ENCODE measurements around the gene LTB. TPM values are rescaled to one million over a fixed set of nuclear protein-coding genes. Genes with fewer than 3 reads are reported as not detected.
A peak's percentile ranks its signal among the peaks of the same experiment; 100 is the strongest.

Gene LTB
- total and polyA plus RNA-seq, 9 of the 15 experiments (the other 6 are each of a cell fraction or from before 2014, with no cell fraction given), result 0.07 to 0.51 TPM; not detected in 7

DNA sequence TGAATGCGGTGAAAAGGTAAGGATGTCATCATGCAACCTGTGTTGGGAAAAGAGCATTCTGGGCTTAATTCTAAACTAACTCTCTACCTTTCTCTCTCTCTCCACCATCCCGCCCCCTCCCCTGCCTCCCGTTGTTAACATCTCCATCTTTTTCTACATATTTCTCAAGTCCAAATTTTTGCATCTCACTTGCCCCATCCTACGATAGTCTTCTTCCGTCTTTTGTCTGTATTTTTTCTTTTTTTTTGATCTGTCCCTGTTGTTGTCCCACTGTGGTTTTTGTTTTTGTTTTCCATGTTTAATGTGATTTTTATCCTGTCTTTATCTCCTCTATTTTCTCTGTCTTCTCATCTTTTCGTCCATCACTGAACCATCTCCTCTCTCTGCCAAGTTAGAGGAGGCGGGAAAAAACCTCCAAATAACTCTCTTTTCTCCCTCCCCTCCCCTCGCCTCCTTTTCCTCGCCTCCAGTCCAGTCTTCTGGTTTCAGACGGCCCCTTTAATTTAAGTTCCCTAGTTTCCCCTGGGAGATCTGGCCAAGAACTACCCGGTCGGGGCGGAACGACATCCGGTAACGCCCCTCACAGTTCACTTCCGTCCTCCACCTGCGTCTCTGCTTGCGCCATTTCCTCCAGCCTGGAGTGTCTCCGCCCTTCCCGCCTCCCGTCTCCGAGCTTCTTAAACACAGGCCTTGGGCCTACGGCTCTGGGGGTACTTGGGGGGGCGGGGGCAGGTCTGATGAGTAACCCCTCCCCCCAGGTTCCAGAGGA lies 35.1 kb downstream of the LTB start, which contains the start of gene NFKBIL1 (continued):
- TF ChIP-seq, protein P1, sequence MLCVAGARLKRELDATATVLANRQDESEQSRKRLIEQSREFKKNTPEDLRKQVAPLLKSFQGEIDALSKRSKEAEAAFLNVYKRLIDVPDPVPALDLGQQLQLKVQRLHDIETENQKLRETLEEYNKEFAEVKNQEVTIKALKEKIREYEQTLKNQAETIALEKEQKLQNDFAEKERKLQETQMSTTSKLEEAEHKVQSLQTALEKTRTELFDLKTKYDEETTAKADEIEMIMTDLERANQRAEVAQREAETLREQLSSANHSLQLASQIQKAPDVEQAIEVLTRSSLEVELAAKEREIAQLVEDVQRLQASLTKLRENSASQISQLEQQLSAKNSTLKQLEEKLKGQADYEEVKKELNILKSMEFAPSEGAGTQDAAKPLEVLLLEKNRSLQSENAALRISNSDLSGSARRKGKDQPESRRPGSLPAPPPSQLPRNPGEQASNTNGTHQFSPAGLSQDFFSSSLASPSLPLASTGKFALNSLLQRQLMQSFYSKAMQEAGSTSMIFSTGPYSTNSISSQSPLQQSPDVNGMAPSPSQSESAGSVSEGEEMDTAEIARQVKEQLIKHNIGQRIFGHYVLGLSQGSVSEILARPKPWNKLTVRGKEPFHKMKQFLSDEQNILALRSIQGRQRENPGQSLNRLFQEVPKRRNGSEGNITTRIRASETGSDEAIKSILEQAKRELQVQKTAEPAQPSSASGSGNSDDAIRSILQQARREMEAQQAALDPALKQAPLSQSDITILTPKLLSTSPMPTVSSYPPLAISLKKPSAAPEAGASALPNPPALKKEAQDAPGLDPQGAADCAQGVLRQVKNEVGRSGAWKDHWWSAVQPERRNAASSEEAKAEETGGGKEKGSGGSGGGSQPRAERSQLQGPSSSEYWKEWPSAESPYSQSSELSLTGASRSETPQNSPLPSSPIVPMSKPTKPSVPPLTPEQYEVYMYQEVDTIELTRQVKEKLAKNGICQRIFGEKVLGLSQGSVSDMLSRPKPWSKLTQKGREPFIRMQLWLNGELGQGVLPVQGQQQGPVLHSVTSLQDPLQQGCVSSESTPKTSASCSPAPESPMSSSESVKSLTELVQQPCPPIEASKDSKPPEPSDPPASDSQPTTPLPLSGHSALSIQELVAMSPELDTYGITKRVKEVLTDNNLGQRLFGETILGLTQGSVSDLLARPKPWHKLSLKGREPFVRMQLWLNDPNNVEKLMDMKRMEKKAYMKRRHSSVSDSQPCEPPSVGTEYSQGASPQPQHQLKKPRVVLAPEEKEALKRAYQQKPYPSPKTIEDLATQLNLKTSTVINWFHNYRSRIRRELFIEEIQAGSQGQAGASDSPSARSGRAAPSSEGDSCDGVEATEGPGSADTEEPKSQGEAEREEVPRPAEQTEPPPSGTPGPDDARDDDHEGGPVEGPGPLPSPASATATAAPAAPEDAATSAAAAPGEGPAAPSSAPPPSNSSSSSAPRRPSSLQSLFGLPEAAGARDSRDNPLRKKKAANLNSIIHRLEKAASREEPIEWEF (CRISPR knock-in tag; IDR thresholded peaks at IDR 0.05), result no peak
- TF ChIP-seq KDM1A (IDR thresholded peaks at IDR 0.05) (peak; percentile 81 to 82), RFX5 (IDR thresholded peaks at IDR 0.05; ENCODE audit: low read depth, low read length) (peak; percentile 31; the same call in 1 of the 2 replicates), ETV5 (CRISPR knock-in tag; IDR thresholded peaks at IDR 0.05; ENCODE audit: low read depth) (peak; percentile 78; the same call in 1 of the 2 replicates), NCOR1 (IDR thresholded peaks at IDR 0.05) (no peak; the same call in 1 of the 2 replicates), TOE1 (IDR thresholded peaks at IDR 0.05; ENCODE audit: borderline replicate concordance) (peak; percentile 93), TOE1 (CRISPR knock-in tag; IDR thresholded peaks at IDR 0.05; ENCODE audit: borderline replicate concordance, low read depth) (no peak), TEAD4 (IDR thresholded peaks at IDR 0.05; ENCODE audit: low read length) (peak; percentile 54; the same call in 1 of the 2 replicates), TEAD4 (CRISPR knock-in tag; IDR thresholded peaks at IDR 0.05; ENCODE audit: borderline replicate concordance) (no peak), IRF2 (CRISPR knock-in tag; IDR thresholded peaks at IDR 0.05) (no peak), GATAD2B (IDR thresholded peaks at IDR 0.05; ENCODE audit: borderline replicate concordance) (peak; percentile 67; the same call in 1 of the 2 replicates), CBFA2T3 (IDR thresholded peaks at IDR 0.05) (no peak), GTF2E2 (tag; IDR thresholded peaks at IDR 0.05) (no peak; the same call in none of the 2 replicates), ZBTB8A (IDR thresholded peaks at IDR 0.05; ENCODE audit: partially characterized antibody) (no peak), HNRNPH1 (optimal IDR thresholded peaks at IDR 0.05; ENCODE audit: low read depth, low read length) (no peak)
- TF ChIP-seq, protein P2, sequence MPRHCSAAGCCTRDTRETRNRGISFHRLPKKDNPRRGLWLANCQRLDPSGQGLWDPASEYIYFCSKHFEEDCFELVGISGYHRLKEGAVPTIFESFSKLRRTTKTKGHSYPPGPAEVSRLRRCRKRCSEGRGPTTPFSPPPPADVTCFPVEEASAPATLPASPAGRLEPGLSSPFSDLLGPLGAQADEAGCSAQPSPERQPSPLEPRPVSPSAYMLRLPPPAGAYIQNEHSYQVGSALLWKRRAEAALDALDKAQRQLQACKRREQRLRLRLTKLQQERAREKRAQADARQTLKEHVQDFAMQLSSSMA (CRISPR knock-in tag; IDR thresholded peaks at IDR 0.05), result no peak
- TF ChIP-seq, protein P3, sequence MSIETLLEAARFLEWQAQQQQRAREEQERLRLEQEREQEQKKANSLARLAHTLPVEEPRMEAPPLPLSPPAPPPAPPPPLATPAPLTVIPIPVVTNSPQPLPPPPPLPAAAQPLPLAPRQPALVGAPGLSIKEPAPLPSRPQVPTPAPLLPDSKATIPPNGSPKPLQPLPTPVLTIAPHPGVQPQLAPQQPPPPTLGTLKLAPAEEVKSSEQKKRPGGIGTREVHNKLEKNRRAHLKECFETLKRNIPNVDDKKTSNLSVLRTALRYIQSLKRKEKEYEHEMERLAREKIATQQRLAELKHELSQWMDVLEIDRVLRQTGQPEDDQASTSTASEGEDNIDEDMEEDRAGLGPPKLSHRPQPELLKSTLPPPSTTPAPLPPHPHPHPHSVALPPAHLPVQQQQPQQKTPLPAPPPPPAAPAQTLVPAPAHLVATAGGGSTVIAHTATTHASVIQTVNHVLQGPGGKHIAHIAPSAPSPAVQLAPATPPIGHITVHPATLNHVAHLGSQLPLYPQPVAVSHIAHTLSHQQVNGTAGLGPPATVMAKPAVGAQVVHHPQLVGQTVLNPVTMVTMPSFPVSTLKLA (conservative IDR thresholded peaks at IDR 0.05), result peak; percentile 77 to 84
- TF ChIP-seq, protein P4, sequence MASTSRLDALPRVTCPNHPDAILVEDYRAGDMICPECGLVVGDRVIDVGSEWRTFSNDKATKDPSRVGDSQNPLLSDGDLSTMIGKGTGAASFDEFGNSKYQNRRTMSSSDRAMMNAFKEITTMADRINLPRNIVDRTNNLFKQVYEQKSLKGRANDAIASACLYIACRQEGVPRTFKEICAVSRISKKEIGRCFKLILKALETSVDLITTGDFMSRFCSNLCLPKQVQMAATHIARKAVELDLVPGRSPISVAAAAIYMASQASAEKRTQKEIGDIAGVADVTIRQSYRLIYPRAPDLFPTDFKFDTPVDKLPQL (IDR thresholded peaks at IDR 0.05; ENCODE audit: extremely low read depth, insufficient read length), result no peak

All from K562 (cell line).